Endothelial cell of umbilical vein (primary cell): ENCODE measurements around the gene DNAH11.
"Not testable (repeated sequence)": the region's sequence is repeated elsewhere in the genome, so short reads cannot be mapped to it uniquely, and the experiment has no call there.

ENCODE experiments used
- EZH2 ChIP-seq: IDR thresholded peaks from 2 replicates; pipeline ENCODE4 v1.6.1; 2012; ENCODE audit warnings: borderline replicate concordance, low read depth, mild to moderate bottlenecking, moderate library complexity, low read length, inconsistent platforms; ENCODE audit not compliant: severe bottlenecking
- MAX ChIP-seq: IDR thresholded peaks from 2 replicates; pipeline ENCODE4 v1.6.1; 2011; ENCODE audit not compliant: insufficient read depth, insufficient read length
- POLR2AphosphoS5 ChIP-seq: IDR thresholded peaks from 2 replicates; pipeline ENCODE4 v1.6.1; 2012; ENCODE audit warnings: low read depth, mild to moderate bottlenecking, control low read depth, low read length, moderate library complexity; ENCODE audit not compliant: insufficient read depth

GRCh38 chr7:21691146-21691545, 148.3 kb downstream of the DNAH11 start:
- not testable (repeated sequence) for TF ChIP-seq MAX, POLR2AphosphoS5, EZH2
